ENCODE measurements around the gene MGAT1. TPM values are rescaled to one million over a fixed set of nuclear protein-coding genes. Genes with fewer than 3 reads are reported as not detected.

The MGAT1 gene
- total RNA-seq, 1 experiment from 2014 or later = 104 TPM

- no peaks in the 10 kb centered on the region for H3K79me2 ChIP-seq (ENCODE audit: low read length)
- H3K27me3 ChIP-seq (ENCODE audit: low read length) = no peaks in the 10 kb centered on the region
- H3K27ac ChIP-seq (ENCODE audit: low read length) = no peak overlapping the region
- H3K36me3 ChIP-seq (ENCODE audit: low read depth, low read length) = no peaks in the 10 kb centered on the region
- CTCF ChIA-PET = no interaction called here
- H3K9ac ChIP-seq (ENCODE audit: low read length) = no peak overlapping the region
- no peak overlapping the region for H2AFZ ChIP-seq (ENCODE audit: low read length)
- H3K4me1 ChIP-seq (ENCODE audit: insufficient read depth, low read length) = peaks cover 17% of the 10 kb centered on the region
- no peak for ATAC-seq
- BruUV-seq (replicated peaks) = no TSS peak
- no peaks in the 10 kb centered on the region for H3K9me2 ChIP-seq (replicated peaks; ENCODE audit: low read length)
- H3F3A ChIP-seq (ENCODE audit: low read length, unreplicated experiment) = peaks cover 5% of the 10 kb centered on the region
- no peak overlapping the region for H3K4me3 ChIP-seq (ENCODE audit: low read length)
- intact Hi-C loops (cut with micrococcal nuclease) = no loop called here
- H3K4me2 ChIP-seq (ENCODE audit: low read length) = no peak overlapping the region
- TF ChIP-seq EZH2 (IDR thresholded peaks at IDR 0.05; ENCODE audit: low read length, unreplicated experiment) = no peak
- TF ChIP-seq CTCF (conservative IDR thresholded peaks at IDR 0.05; ENCODE audit: low read depth, low read length) = no peak
- no peak for TF ChIP-seq EZH2phosphoT487 (IDR thresholded peaks at IDR 0.05; ENCODE audit: borderline replicate concordance, low read length)
- POLR2A ChIA-PET (ENCODE audit: unreplicated experiment) = no interaction called here
- H4K20me1 ChIP-seq (ENCODE audit: low read length) = no peaks in the 10 kb centered on the region
- H3K9me3 ChIP-seq (ENCODE audit: low read length) = no peaks in the 10 kb centered on the region
- DNase-seq = no peak
Measured at GRCh38 chr5:180823346-180823745, 20.7 kb upstream of the MGAT1 start.

- H3F3A ChIP-seq (ENCODE audit: low read length, unreplicated experiment) = peaks cover 3% of the 10 kb centered on the region
- H3K9me2 ChIP-seq (replicated peaks; ENCODE audit: low read length) = no peaks in the 10 kb centered on the region
- H3K4me2 ChIP-seq (ENCODE audit: low read length) = no peak overlapping the region
- H3K27ac ChIP-seq (ENCODE audit: low read length) = no peak overlapping the region
- H4K20me1 ChIP-seq (ENCODE audit: low read length) = no peaks in the 10 kb centered on the region
- no peak for TF ChIP-seq CTCF (conservative IDR thresholded peaks at IDR 0.05; ENCODE audit: low read depth, low read length)
- TF ChIP-seq EZH2 (IDR thresholded peaks at IDR 0.05; ENCODE audit: low read length, unreplicated experiment) = no peak
- TF ChIP-seq EZH2phosphoT487 (IDR thresholded peaks at IDR 0.05; ENCODE audit: borderline replicate concordance, low read length) = no peak
- DNase-seq (no peak), ATAC-seq (no peak)
- no peaks in the 10 kb centered on the region for H3K79me2 ChIP-seq (ENCODE audit: low read length)
- H3K4me1 ChIP-seq (ENCODE audit: insufficient read depth, low read length) = peaks cover 13% of the 10 kb centered on the region
- no TSS peak for BruUV-seq (replicated peaks)
- ChIA-PET POLR2A (ENCODE audit: unreplicated experiment) (no interaction called here), CTCF (no interaction called here)
- H2AFZ ChIP-seq (ENCODE audit: low read length) = no peak overlapping the region
- H3K9ac ChIP-seq (ENCODE audit: low read length) = no peak overlapping the region
- H3K9me3 ChIP-seq (ENCODE audit: low read length) = no peaks in the 10 kb centered on the region
- intact Hi-C loops (cut with micrococcal nuclease) = no loop called here
- H3K36me3 ChIP-seq (ENCODE audit: low read depth, low read length) = no peaks in the 10 kb centered on the region
- H3K4me3 ChIP-seq (ENCODE audit: low read length) = no peak overlapping the region
- no peaks in the 10 kb centered on the region for H3K27me3 ChIP-seq (ENCODE audit: low read length)
Measured at GRCh38 chr5:180821538-180821937, 18.9 kb upstream of the MGAT1 start.

DNA sequence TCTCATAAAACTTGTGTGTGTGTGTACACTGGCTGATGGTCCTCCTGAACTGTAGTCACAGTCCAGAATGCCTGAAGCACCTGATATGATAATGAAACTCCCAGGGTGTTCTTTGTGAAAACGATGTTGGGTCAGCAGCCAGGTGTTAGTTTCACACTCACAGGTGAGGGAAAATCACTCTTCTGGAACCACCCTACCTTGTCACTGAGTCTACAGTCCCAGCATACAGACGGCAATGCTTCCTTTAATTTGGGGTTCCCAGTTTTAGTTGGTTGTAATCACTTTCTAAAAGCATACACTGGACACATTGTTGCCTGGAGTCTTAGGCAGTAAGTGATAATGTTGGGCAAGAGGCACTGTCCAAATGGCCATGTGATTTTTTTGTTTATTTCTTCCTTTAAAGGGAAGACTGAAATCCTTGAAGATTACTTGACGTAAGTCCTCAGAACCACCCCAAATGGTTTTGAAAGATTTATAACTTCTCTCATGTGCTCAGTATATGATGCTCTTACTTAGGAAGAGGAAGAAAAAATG lies 18.2 kb upstream of the MGAT1 start:
- Histone ChIP-seq H3K27ac (ENCODE audit: low read length) (no peak overlapping the region), H2AFZ (ENCODE audit: low read length) (no peak overlapping the region)
- POLR2A ChIA-PET (ENCODE audit: unreplicated experiment) = no interaction called here

More for the DNA sequence above, 18.2 kb upstream of the MGAT1 start:
- TF ChIP-seq EZH2phosphoT487 (IDR thresholded peaks at IDR 0.05; ENCODE audit: borderline replicate concordance, low read length) (no peak), CTCF (conservative IDR thresholded peaks at IDR 0.05; ENCODE audit: low read depth, low read length) (no peak), EZH2 (IDR thresholded peaks at IDR 0.05; ENCODE audit: low read length, unreplicated experiment) (no peak)
- Histone ChIP-seq H3K9ac (ENCODE audit: low read length) (no peak overlapping the region), H3K9me3 (ENCODE audit: low read length) (no peaks in the 10 kb centered on the region), H3K4me2 (ENCODE audit: low read length) (no peak overlapping the region), H4K20me1 (ENCODE audit: low read length) (no peaks in the 10 kb centered on the region), H3F3A (ENCODE audit: low read length, unreplicated experiment) (no peaks in the 10 kb centered on the region), H3K79me2 (ENCODE audit: low read length) (no peaks in the 10 kb centered on the region), H3K4me3 (ENCODE audit: low read length) (no peak overlapping the region), H3K9me2 (replicated peaks; ENCODE audit: low read length) (no peaks in the 10 kb centered on the region), H3K36me3 (ENCODE audit: low read depth, low read length) (no peaks in the 10 kb centered on the region), H3K27me3 (ENCODE audit: low read length) (no peaks in the 10 kb centered on the region), H3K4me1 (ENCODE audit: insufficient read depth, low read length) (peaks cover 7% of the 10 kb centered on the region)
- intact Hi-C loops (cut with micrococcal nuclease) = no loop called here
- no peak for ATAC-seq
- no peak for DNase-seq
- CTCF ChIA-PET = no interaction called here
- no TSS peak for BruUV-seq (replicated peaks)

All from PC-3 (cell line).